NT2/D1 (cell line): ENCODE data around the gene BACH1.

Experiments used
- DNase-seq: peaks from one replicate; pipeline ENCODE4 v3.0.0-alpha.2; 2011; ENCODE audit warnings: low read depth, low spot score
- H3K27me3 ChIP-seq: 2 replicates; pipeline ENCODE4 v1.6.0; 2011; ENCODE audit warnings: mild to moderate bottlenecking; ENCODE audit not compliant: insufficient read length, insufficient read depth
- H3K36me3 ChIP-seq: 2 replicates; pipeline ENCODE4 v1.6.1; 2011; ENCODE audit warnings: mild to moderate bottlenecking, low read length, mixed read lengths; ENCODE audit not compliant: insufficient read depth, insufficient read length
- H3K4me1 ChIP-seq: 2 replicates; pipeline ENCODE4 v1.5.1; 2011; ENCODE audit not compliant: insufficient read depth, insufficient read length
- H3K4me3 ChIP-seq: 2 replicates; pipeline ENCODE4 v1.5.1; 2011; ENCODE audit warnings: low read depth; ENCODE audit not compliant: insufficient read length
- H3K9ac ChIP-seq: 2 replicates; pipeline ENCODE4 v1.6.0; 2011; ENCODE audit warnings: low read depth; ENCODE audit not compliant: insufficient read length
- H3K9me3 ChIP-seq: 2 replicates; pipeline ENCODE4 v1.5.1; 2011; ENCODE audit warnings: mild to moderate bottlenecking, low read length; ENCODE audit not compliant: insufficient read depth
- SUZ12 ChIP-seq: IDR thresholded peaks from 2 replicates; pipeline ENCODE4 v1.6.1; 2011; ENCODE audit not compliant: insufficient read length, insufficient read depth; ENCODE audit errors: extremely low read depth
- YY1 ChIP-seq: IDR thresholded peaks from 2 replicates; pipeline ENCODE4 v1.6.1; 2011; ENCODE audit not compliant: insufficient read length, insufficient read depth
- ZNF274 ChIP-seq: IDR thresholded peaks from 2 replicates; pipeline ENCODE4 v1.6.1; 2011; ENCODE audit warnings: mild to moderate bottlenecking, low read depth, low read length

Gene BACH1

DNA sequence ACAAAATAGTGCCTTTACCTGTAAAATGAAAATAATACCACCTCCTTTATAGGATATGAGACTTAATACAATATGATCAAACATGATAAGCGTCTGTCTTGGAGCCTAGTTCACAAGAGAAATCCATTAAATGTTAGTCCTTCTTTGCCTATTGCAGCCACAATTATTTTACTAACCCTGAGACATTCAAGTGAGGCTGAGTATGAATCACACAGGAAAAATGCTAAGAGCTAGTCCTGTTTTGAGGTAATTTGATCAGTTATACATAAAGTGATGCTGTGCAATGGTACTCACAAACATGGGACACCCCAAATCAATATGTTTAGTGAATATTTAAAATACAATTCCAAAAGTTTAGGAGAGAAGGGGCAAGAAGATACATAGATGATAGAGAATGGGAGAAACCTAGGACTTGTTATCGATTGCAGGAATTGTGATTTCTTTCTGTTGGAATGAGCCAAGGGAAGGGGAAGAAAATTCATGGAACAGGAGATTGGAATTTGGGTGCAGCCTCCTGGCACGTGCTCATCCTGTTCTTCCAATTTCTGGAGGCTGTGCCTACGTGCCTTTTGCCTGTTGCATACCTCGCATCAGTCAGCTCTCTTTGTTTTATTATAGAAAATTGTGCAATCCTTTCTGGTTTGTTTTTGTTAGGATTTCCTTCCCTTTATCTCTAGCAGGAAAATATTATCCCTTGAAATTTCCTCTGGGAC, 39.9 kb upstream of the BACH1 start:
- no peak overlapping the region for H3K4me3 ChIP-seq
- no peaks in the 10 kb centered on the region for H3K27me3 ChIP-seq
- no peaks in the 10 kb centered on the region for H3K4me1 ChIP-seq
- TF ChIP-seq ZNF274, result no peak
- no peak for TF ChIP-seq SUZ12
- no peak overlapping the region for H3K9ac ChIP-seq
- no peak for DNase-seq
- H3K9me3 ChIP-seq, result peaks cover 11% of the 10 kb centered on the region
- no peaks in the 10 kb centered on the region for H3K36me3 ChIP-seq

DNA sequence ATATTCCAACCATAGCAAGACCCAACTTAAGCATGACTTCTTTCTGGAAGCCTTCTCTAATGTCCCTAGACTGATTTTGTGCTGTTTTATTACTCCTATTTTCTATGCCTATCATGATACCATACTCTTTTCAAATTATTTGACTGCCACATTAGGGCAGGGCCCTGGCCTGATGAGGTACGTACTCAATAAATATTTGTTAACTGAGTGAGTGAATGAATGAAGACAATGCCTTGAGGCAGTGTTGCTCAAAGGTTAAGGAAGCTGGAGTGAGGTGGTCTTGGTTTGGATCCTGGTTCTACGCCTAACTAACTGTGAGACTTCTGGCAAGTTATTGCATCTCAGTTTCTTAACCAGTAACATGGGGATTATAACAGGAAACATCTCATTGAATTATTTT, 38.3 kb upstream of the BACH1 start:
- Histone ChIP-seq H3K36me3 (no peaks in the 10 kb centered on the region), H3K4me3 (no peak overlapping the region), H3K9ac (no peak overlapping the region), H3K27me3 (no peaks in the 10 kb centered on the region), H3K4me1 (no peaks in the 10 kb centered on the region), H3K9me3 (no peaks in the 10 kb centered on the region)
- TF ChIP-seq ZNF274 (no peak), YY1 (no peak), SUZ12 (no peak)
- no peak for DNase-seq

GRCh38 chr21:29261555-29262540, 36.9 kb upstream of the BACH1 start:
- no peaks in the 10 kb centered on the region for H3K9me3 ChIP-seq
- H3K4me1 ChIP-seq, result no peaks in the 10 kb centered on the region
- H3K27me3 ChIP-seq, result no peaks in the 10 kb centered on the region
- TF ChIP-seq YY1 (no peak), ZNF274 (no peak), SUZ12 (no peak)
- H3K4me3 ChIP-seq, result no peak overlapping the region
- no peak overlapping the region for H3K9ac ChIP-seq
- no peaks in the 10 kb centered on the region for H3K36me3 ChIP-seq
- DNase-seq, result no peak

DNA sequence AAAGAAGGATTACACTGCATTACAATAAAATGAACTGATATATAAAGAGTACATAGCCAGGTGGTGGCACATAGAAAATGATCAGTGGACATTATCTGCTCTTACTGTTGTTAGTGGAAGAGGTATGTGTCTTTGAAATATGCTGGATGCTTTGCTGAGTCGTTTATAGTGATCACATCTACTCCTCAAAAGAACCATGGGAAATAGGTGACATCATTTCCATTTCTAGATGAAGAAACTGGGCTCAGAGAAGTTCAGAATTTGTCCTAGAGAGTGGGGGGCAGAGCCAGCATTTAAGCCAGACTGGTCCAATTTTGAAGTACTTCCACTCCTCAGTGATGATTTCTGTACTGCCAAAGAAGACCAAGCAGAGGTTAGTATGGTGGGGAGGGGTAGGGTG, 34.0 kb upstream of the BACH1 start:
- H3K9me3 ChIP-seq, result no peaks in the 10 kb centered on the region
- no peaks in the 10 kb centered on the region for H3K36me3 ChIP-seq
- H3K9ac ChIP-seq, result no peak overlapping the region
- H3K4me3 ChIP-seq, result no peak overlapping the region
- no peak for DNase-seq
- TF ChIP-seq SUZ12 (no peak), ZNF274 (no peak), YY1 (no peak)
- no peaks in the 10 kb centered on the region for H3K4me1 ChIP-seq
- H3K27me3 ChIP-seq, result no peaks in the 10 kb centered on the region

- Histone ChIP-seq H3K27me3 (no peaks in the 10 kb centered on the region), H3K4me1 (no peaks in the 10 kb centered on the region), H3K9me3 (no peaks in the 10 kb centered on the region), H3K9ac (no peak overlapping the region), H3K4me3 (no peak overlapping the region), H3K36me3 (no peaks in the 10 kb centered on the region)
- DNase-seq, result no peak
- TF ChIP-seq YY1 (no peak), SUZ12 (no peak), ZNF274 (no peak)
Observed at GRCh38 chr21:29265690-29266479, 32.8 kb upstream of the BACH1 start.

GRCh38 chr21:29267666-29268065, 31.1 kb upstream of the BACH1 start:
- Histone ChIP-seq H3K4me1 (no peaks in the 10 kb centered on the region), H3K9me3 (no peaks in the 10 kb centered on the region), H3K9ac (no peak overlapping the region), H3K4me3 (no peak overlapping the region), H3K27me3 (no peaks in the 10 kb centered on the region), H3K36me3 (no peaks in the 10 kb centered on the region)
- no peak for DNase-seq
- no peak for TF ChIP-seq SUZ12
- no peak for TF ChIP-seq ZNF274
- TF ChIP-seq YY1, result no peak
